ENCODE data around the gene PSD4. TPM values are rescaled to one million over a fixed set of nuclear protein-coding genes. Genes with fewer than 3 reads are reported as not detected.

PSD4 gene
- total RNA-seq, 1 experiment from 2014 or later = 1.0 TPM

DNA sequence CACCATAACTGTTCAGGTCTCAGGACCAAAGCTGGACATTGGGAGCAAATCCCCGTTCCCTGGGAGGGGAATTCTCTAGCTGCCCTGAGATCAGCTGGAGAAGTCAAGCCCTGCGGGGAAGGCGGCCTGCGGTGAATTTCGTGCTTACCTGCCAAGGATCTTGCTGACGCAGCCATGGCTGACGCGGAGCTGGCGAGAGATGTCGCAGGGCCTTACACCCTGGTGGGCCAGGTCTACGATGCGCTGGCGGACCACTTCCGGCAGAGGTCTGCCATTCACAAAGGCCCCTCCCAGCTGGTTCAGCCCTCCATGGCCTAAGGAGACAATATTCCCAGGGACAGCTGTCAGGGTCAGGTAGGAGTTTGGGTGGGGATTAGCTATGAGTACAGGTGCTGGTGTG lies 72.8 kb downstream of the PSD4 start:
- Histone ChIP-seq H3K4me1 (ENCODE audit: insufficient read depth, low read length) (no peaks in the 10 kb centered on the region), H2AK5ac (ENCODE audit: insufficient read length, low read length) (no peak overlapping the region), H3K18ac (ENCODE audit: insufficient read length, low read depth, low read length) (no peak overlapping the region), H2BK20ac (ENCODE audit: low read depth, low read length, poor library complexity, severe bottlenecking) (no peak overlapping the region), H2BK12ac (ENCODE audit: insufficient read length, low read depth, low read length) (no peak overlapping the region), H3K79me1 (ENCODE audit: insufficient read depth, low read depth, low read length, poor library complexity, severe bottlenecking) (no peaks in the 10 kb centered on the region), H3K79me2 (ENCODE audit: insufficient read depth, low read length) (no peaks in the 10 kb centered on the region), H4K91ac (ENCODE audit: insufficient read length, low read depth, low read length) (no peak overlapping the region), H4K8ac (replicated peaks; ENCODE audit: insufficient read length, low read depth, low read length) (no peak overlapping the region), H3K23me2 (ENCODE audit: insufficient read length, low read depth, low read length, poor library complexity, severe bottlenecking) (no peaks in the 10 kb centered on the region), H3K27ac (ENCODE audit: insufficient read length, low read depth, low read length) (no peak overlapping the region), H2BK5ac (ENCODE audit: insufficient read length, low read length) (no peak overlapping the region), H3K23ac (ENCODE audit: insufficient read length, low read depth, low read length) (no peak overlapping the region), H2AFZ (ENCODE audit: low read length) (no peak overlapping the region), H3K4me2 (ENCODE audit: insufficient read depth, insufficient read length, low read length) (no peak overlapping the region), H2BK120ac (ENCODE audit: low read depth, low read length, poor library complexity, severe bottlenecking) (no peak overlapping the region), H3K9ac (ENCODE audit: extremely low read depth, insufficient read length, low read length) (no peak overlapping the region), H4K5ac (ENCODE audit: insufficient read length, low read depth, low read length) (no peak overlapping the region), H3K27me3 (ENCODE audit: insufficient read depth, low read length) (no peaks in the 10 kb centered on the region), H3K4ac (ENCODE audit: low read depth, low read length) (no peak overlapping the region), H3T11ph (ENCODE audit: low read length) (no peak overlapping the region), H3K14ac (ENCODE audit: insufficient read depth, low read length) (no peak overlapping the region; the same call in 1 of the 2 replicates), H2BK15ac (ENCODE audit: low read depth, low read length) (no peak overlapping the region), H3K56ac (ENCODE audit: insufficient read length, low read depth, low read length) (no peak overlapping the region), H4K20me1 (ENCODE audit: control insufficient read depth, insufficient read depth, insufficient read length) (no peaks in the 10 kb centered on the region), H3K9me3 (ENCODE audit: control insufficient read depth, low read depth, low read length) (no peaks in the 10 kb centered on the region)
- no CpG with 5 or more reads among the region's 14 CpGs for WGBS (ENCODE audit: extremely low coverage, insufficient read length, low lambda C conversion rate)
- H3K36me3 Mint-ChIP-seq (ENCODE audit: insufficient read depth in 1 of 3, low read depth in 3 of 3) = no peaks in the 10 kb centered on the region
- TF ChIP-seq, protein P1, sequence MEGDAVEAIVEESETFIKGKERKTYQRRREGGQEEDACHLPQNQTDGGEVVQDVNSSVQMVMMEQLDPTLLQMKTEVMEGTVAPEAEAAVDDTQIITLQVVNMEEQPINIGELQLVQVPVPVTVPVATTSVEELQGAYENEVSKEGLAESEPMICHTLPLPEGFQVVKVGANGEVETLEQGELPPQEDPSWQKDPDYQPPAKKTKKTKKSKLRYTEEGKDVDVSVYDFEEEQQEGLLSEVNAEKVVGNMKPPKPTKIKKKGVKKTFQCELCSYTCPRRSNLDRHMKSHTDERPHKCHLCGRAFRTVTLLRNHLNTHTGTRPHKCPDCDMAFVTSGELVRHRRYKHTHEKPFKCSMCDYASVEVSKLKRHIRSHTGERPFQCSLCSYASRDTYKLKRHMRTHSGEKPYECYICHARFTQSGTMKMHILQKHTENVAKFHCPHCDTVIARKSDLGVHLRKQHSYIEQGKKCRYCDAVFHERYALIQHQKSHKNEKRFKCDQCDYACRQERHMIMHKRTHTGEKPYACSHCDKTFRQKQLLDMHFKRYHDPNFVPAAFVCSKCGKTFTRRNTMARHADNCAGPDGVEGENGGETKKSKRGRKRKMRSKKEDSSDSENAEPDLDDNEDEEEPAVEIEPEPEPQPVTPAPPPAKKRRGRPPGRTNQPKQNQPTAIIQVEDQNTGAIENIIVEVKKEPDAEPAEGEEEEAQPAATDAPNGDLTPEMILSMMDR (conservative IDR thresholded peaks at IDR 0.05) = no peak
- no peaks in the 10 kb centered on the region for H3K9me3 Mint-ChIP-seq
- H3K4me3 Mint-ChIP-seq = no peak overlapping the region
- DNase-seq = no peak
- peaks cover 5 to 9% of the 10 kb centered on the region in 2 experiments for H3K4me1 Mint-ChIP-seq
- H3K27me3 Mint-ChIP-seq (ENCODE audit: low read depth) = peaks cover 3% of the 10 kb centered on the region
- H3K27ac Mint-ChIP-seq = no peak overlapping the region
